Measurements from ENCODE around the gene GCNA.
"Not testable (repeated sequence)": the region's sequence is repeated elsewhere in the genome, so short reads cannot be mapped to it uniquely, and the experiment has no call there.

- not testable (repeated sequence) for TF ChIP-seq CTCF (IDR thresholded peaks at IDR 0.05; ENCODE audit: low read length); EZH2 (optimal IDR thresholded peaks at IDR 0.05; ENCODE audit: low read depth, low read length); EZH2phosphoT487 (IDR thresholded peaks at IDR 0.05; ENCODE audit: low read length)
Measured at GRCh38 chrX:71611736-71612135, 33.5 kb downstream of the GCNA start.
